HG03060 (cell line): ENCODE results near the gene MAP2K3.
"Not testable (repeated sequence)": the region's sequence is repeated elsewhere in the genome, so short reads cannot be mapped to it uniquely, and the experiment has no call there.

Experiments
- ATAC-seq: cut with Tn5 transposase; IDR thresholded peaks from one replicate; pipeline ENCODE4 v1.9.1; 2021; ENCODE audit warnings: low read depth, moderate number of reproducible peaks; ENCODE audit not compliant: unreplicated experiment

MAP2K3 gene

GRCh38 chr17:21306611-21307272, 22.2 kb downstream of the MAP2K3 start:
- not testable (repeated sequence) for ATAC-seq

GRCh38 chr17:21307273-21307625, 22.7 kb downstream of the MAP2K3 start:
- ATAC-seq: not testable (repeated sequence)

GRCh38 chr17:21308931-21309381, 24.4 kb downstream of the MAP2K3 start:
- ATAC-seq: not testable (repeated sequence)

GRCh38 chr17:21310061-21310765, 25.7 kb downstream of the MAP2K3 start:
- not testable (repeated sequence) for ATAC-seq

- ATAC-seq: not testable (repeated sequence)
Observed at GRCh38 chr17:21310766-21311602, 26.5 kb downstream of the MAP2K3 start.

GRCh38 chr17:21313320-21313719, 28.8 kb downstream of the MAP2K3 start:
- no peak for ATAC-seq

- ATAC-seq: not testable (repeated sequence)
Observed at GRCh38 chr17:21313761-21314160, 29.2 kb downstream of the MAP2K3 start.

- not testable (repeated sequence) for ATAC-seq
Observed at GRCh38 chr17:21314261-21314664, 29.8 kb downstream of the MAP2K3 start.

- ATAC-seq: not testable (repeated sequence)
Observed at GRCh38 chr17:21314701-21315111, 30.2 kb downstream of the MAP2K3 start.

- not testable (repeated sequence) for ATAC-seq
Observed at GRCh38 chr17:21315246-21316000, 30.9 kb downstream of the MAP2K3 start.

GRCh38 chr17:21316212-21316886, 31.8 kb downstream of the MAP2K3 start:
- not testable (repeated sequence) for ATAC-seq

GRCh38 chr17:21316887-21317500, 32.5 kb downstream of the MAP2K3 start:
- ATAC-seq: not testable (repeated sequence)

GRCh38 chr17:21317821-21318220, 33.3 kb downstream of the MAP2K3 start:
- ATAC-seq: not testable (repeated sequence)

- ATAC-seq: no peak
Observed at GRCh38 chr17:21318439-21318838, 33.9 kb downstream of the MAP2K3 start.

- ATAC-seq: not testable (repeated sequence)
Observed at GRCh38 chr17:21318856-21319255, 34.3 kb downstream of the MAP2K3 start.

GRCh38 chr17:21319256-21319655, 34.7 kb downstream of the MAP2K3 start:
- not testable (repeated sequence) for ATAC-seq

- ATAC-seq: not testable (repeated sequence)
Observed at GRCh38 chr17:21319686-21320375, 35.3 kb downstream of the MAP2K3 start.

- ATAC-seq: not testable (repeated sequence)
Observed at GRCh38 chr17:21320430-21320829, 35.9 kb downstream of the MAP2K3 start.

GRCh38 chr17:21321061-21321460, 36.5 kb downstream of the MAP2K3 start:
- ATAC-seq: not testable (repeated sequence)
